GM12878 (cell line): ENCODE results near the gene INAFM1.

Experiments used
- EZH2 ChIP-seq: IDR thresholded peaks from 2 replicates; pipeline ENCODE4 v1.6.1; 2012; ENCODE audit warnings: low read depth, mild to moderate bottlenecking, control low read depth, inconsistent platforms, low read length, borderline replicate concordance; ENCODE audit not compliant: control insufficient read depth
- MTA3 ChIP-seq: IDR thresholded peaks from 2 replicates; pipeline ENCODE4 v1.6.1; 2012; ENCODE audit warnings: low read length, inconsistent platforms, borderline replicate concordance
- RAD21 ChIP-seq: IDR thresholded peaks from 2 replicates; pipeline ENCODE4 v1.6.1; 2011; ENCODE audit warnings: mild to moderate bottlenecking, low read depth, low read length, moderate library complexity; ENCODE audit not compliant: insufficient read depth
- RFX5 ChIP-seq: IDR thresholded peaks from 2 replicates; pipeline ENCODE4 v1.6.1; 2011; ENCODE audit warnings: low read depth, low read length, improper control_type of control experiment
- YY1 ChIP-seq: IDR thresholded peaks from 2 replicates; pipeline ENCODE4 v1.6.1; 2011; ENCODE audit warnings: low read depth, mild to moderate bottlenecking, low read length
- ZZZ3 ChIP-seq: IDR thresholded peaks from 2 replicates; pipeline ENCODE4 v1.6.1; 2011; ENCODE audit warnings: low read depth; ENCODE audit not compliant: control insufficient read depth, insufficient read length
- TF ChIP-seq, protein P1 (sequence below): fragments of 450-650 bp; IDR thresholded peaks from 2 replicates; pipeline ENCODE4 v1.6.1; 2017; ENCODE audit warnings: mild to moderate bottlenecking, moderate library complexity
- TF ChIP-seq, protein P2 (sequence below): IDR thresholded peaks from 2 replicates; pipeline ENCODE4 v1.6.1; 2011; ENCODE audit warnings: borderline replicate concordance, low read depth, mild to moderate bottlenecking, moderate library complexity, low read length; ENCODE audit not compliant: insufficient read depth, poor library complexity, severe bottlenecking
- TF ChIP-seq, protein P3 (sequence below), 3 experiments: IDR thresholded peaks in 2 of 3; conservative IDR thresholded peaks in 1 of 3; 2 replicates each; pipeline ENCODE4 v1.5.1; 2011; ENCODE audit warnings: low read depth in 3 of 3, low read length in 3 of 3, mild to moderate bottlenecking in 3 of 3, control low read depth in 2 of 3, moderate library complexity in 2 of 3, inconsistent platforms in 1 of 3, mixed read lengths in 1 of 3; ENCODE audit not compliant: control insufficient read depth in 2 of 3, insufficient read depth in 1 of 3; ENCODE audit errors: extremely low read depth in 1 of 3
- TF ChIP-seq, protein P4 (sequence below): IDR thresholded peaks from 2 replicates; pipeline ENCODE4 v1.6.1; 2011; ENCODE audit warnings: low read depth, mild to moderate bottlenecking, low read length, moderate library complexity, borderline replicate concordance; ENCODE audit errors: extremely low read depth
- TF ChIP-seq, protein P5 (sequence below): IDR thresholded peaks from 2 replicates; pipeline ENCODE4 v1.6.1; 2012; ENCODE audit warnings: low read depth, low read length, improper control_type of control experiment

DNA sequence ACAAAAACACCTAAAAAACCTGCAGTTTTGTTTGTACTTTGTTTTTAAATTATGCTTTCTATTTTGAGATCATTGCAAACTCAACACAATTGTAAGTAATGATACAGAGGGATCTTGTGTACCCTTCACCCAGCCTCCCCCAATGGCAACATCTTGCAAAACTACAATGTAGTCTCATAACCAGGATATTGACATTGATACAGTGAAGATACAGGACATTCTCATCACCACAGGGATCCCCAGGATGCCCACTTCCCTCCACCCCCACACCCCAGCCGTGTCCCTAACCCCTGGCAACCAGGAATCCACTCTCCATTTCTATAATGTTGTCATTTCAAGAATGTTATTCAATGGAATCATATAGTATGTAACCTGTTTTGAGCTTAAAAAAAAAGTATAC, 46.9 kb downstream of the INAFM1 start:
- no peak for TF ChIP-seq MTA3
- TF ChIP-seq RFX5, result no peak
- TF ChIP-seq EZH2, result no peak
- TF ChIP-seq, protein P1, sequence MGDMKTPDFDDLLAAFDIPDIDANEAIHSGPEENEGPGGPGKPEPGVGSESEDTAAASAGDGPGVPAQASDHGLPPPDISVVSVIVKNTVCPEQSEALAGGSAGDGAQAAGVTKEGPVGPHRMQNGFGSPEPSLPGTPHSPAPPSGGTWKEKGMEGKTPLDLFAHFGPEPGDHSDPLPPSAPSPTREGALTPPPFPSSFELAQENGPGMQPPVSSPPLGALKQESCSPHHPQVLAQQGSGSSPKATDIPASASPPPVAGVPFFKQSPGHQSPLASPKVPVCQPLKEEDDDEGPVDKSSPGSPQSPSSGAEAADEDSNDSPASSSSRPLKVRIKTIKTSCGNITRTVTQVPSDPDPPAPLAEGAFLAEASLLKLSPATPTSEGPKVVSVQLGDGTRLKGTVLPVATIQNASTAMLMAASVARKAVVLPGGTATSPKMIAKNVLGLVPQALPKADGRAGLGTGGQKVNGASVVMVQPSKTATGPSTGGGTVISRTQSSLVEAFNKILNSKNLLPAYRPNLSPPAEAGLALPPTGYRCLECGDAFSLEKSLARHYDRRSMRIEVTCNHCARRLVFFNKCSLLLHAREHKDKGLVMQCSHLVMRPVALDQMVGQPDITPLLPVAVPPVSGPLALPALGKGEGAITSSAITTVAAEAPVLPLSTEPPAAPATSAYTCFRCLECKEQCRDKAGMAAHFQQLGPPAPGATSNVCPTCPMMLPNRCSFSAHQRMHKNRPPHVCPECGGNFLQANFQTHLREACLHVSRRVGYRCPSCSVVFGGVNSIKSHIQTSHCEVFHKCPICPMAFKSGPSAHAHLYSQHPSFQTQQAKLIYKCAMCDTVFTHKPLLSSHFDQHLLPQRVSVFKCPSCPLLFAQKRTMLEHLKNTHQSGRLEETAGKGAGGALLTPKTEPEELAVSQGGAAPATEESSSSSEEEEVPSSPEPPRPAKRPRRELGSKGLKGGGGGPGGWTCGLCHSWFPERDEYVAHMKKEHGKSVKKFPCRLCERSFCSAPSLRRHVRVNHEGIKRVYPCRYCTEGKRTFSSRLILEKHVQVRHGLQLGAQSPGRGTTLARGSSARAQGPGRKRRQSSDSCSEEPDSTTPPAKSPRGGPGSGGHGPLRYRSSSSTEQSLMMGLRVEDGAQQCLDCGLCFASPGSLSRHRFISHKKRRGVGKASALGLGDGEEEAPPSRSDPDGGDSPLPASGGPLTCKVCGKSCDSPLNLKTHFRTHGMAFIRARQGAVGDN, result no peak
- no peak for TF ChIP-seq RAD21
- TF ChIP-seq, protein P2, sequence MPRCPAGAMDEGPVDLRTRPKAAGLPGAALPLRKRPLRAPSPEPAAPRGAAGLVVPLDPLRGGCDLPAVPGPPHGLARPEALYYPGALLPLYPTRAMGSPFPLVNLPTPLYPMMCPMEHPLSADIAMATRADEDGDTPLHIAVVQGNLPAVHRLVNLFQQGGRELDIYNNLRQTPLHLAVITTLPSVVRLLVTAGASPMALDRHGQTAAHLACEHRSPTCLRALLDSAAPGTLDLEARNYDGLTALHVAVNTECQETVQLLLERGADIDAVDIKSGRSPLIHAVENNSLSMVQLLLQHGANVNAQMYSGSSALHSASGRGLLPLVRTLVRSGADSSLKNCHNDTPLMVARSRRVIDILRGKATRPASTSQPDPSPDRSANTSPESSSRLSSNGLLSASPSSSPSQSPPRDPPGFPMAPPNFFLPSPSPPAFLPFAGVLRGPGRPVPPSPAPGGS, result no peak
- TF ChIP-seq, protein P3, sequence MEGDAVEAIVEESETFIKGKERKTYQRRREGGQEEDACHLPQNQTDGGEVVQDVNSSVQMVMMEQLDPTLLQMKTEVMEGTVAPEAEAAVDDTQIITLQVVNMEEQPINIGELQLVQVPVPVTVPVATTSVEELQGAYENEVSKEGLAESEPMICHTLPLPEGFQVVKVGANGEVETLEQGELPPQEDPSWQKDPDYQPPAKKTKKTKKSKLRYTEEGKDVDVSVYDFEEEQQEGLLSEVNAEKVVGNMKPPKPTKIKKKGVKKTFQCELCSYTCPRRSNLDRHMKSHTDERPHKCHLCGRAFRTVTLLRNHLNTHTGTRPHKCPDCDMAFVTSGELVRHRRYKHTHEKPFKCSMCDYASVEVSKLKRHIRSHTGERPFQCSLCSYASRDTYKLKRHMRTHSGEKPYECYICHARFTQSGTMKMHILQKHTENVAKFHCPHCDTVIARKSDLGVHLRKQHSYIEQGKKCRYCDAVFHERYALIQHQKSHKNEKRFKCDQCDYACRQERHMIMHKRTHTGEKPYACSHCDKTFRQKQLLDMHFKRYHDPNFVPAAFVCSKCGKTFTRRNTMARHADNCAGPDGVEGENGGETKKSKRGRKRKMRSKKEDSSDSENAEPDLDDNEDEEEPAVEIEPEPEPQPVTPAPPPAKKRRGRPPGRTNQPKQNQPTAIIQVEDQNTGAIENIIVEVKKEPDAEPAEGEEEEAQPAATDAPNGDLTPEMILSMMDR (IDR thresholded peaks at IDR 0.05 in 2 of 3, conservative IDR thresholded peaks at IDR 0.05 in 1 of 3; ENCODE audit: control insufficient read depth in 2 of 3, extremely low read depth in 1 of 3, insufficient read depth in 1 of 3, low read depth in 3 of 3, low read length in 3 of 3), result no peak
- no peak for TF ChIP-seq ZZZ3
- TF ChIP-seq YY1, result no peak
- TF ChIP-seq, protein P4, sequence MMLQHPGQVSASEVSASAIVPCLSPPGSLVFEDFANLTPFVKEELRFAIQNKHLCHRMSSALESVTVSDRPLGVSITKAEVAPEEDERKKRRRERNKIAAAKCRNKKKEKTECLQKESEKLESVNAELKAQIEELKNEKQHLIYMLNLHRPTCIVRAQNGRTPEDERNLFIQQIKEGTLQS, result no peak
- TF ChIP-seq, protein P5, sequence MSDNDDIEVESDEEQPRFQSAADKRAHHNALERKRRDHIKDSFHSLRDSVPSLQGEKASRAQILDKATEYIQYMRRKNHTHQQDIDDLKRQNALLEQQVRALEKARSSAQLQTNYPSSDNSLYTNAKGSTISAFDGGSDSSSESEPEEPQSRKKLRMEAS, result no peak
